IMR-90 (cell line): ENCODE measurements around the gene ZNF397. TPM values are rescaled to one million over a fixed set of nuclear protein-coding genes. Genes with fewer than 3 reads are reported as not detected.
A peak's percentile ranks its signal among the peaks of the same experiment; 100 is the strongest.

ENCODE experiments used
- ATAC-seq: fragments of 200-7000 bp; cut with Tn5 transposase; 2 replicates; pipeline ENCODE4 v1.9.1; 2020; ENCODE audit warnings: low read depth, mild to moderate bottlenecking, moderate library complexity
- BruUV-seq: library from RNA; stranded (reverse); fragments of 400-500 nt; replicated peaks from 2 replicates; lab custom pipeline; 2021; lab: Mats Ljungman, UMichigan
- CTCF ChIA-PET: fragments of 300-600 bp; formaldehyde crosslinking; extraction: SDS; loops from one replicate; lab custom pipeline; 2021; ENCODE audit warnings: antibody characterized with exemption; lab: Yijun Ruan, JAX
- POLR2A ChIA-PET: fragments of 300-600 bp; sonication (Branson Sonifier 250); formaldehyde crosslinking; loops from one replicate; lab custom pipeline; 2022; ENCODE audit warnings: antibody characterized with exemption; ENCODE audit not compliant: unreplicated experiment; lab: Charles Lee
- DNase-seq: peaks from one replicate; pipeline ENCODE4 v3.0.0; 2013
- H2AFZ ChIP-seq: replicated peaks from 2 replicates; pipeline ENCODE3; 2013; ENCODE audit warnings: low read length, mild to moderate bottlenecking; ENCODE audit not compliant: poor library complexity
- H2AK5ac ChIP-seq: 2 replicates; pipeline ENCODE4 v1.6.1; 2013; ENCODE audit warnings: low read depth, low read length, inconsistent platforms
- H2AK9ac ChIP-seq: replicated peaks from 2 replicates; pipeline ENCODE3; 2013; ENCODE audit warnings: mild to moderate bottlenecking, low read depth, low read length, moderate library complexity; ENCODE audit not compliant: poor library complexity
- H2BK120ac ChIP-seq: 2 replicates; pipeline ENCODE4 v1.6.1; 2013; ENCODE audit warnings: low read depth, low read length, inconsistent platforms
- H2BK15ac ChIP-seq: 3 replicates; pipeline ENCODE4 v1.6.1; 2013; ENCODE audit warnings: low read depth, low read length, inconsistent platforms
- H2BK20ac ChIP-seq: 2 replicates; pipeline ENCODE4 v1.6.1; 2013; ENCODE audit warnings: low read depth, mild to moderate bottlenecking, inconsistent platforms, low read length, moderate library complexity
- H2BK5ac ChIP-seq: 2 replicates; pipeline ENCODE4 v1.6.1; 2013; ENCODE audit warnings: mild to moderate bottlenecking, low read depth, low read length, inconsistent platforms; ENCODE audit not compliant: poor library complexity, severe bottlenecking
- H3K14ac ChIP-seq: replicated peaks from 2 replicates; pipeline ENCODE4 v1.6.1; 2013; ENCODE audit warnings: low read depth, low read length, inconsistent platforms
- H3K18ac ChIP-seq: 2 replicates; pipeline ENCODE4 v1.6.1; 2013; ENCODE audit warnings: low read depth, low read length, control low read depth
- H3K23ac ChIP-seq: 2 replicates; pipeline ENCODE4 v1.6.1; 2013; ENCODE audit warnings: low read depth, low read length, inconsistent platforms
- H3K27ac ChIP-seq: 2 replicates; pipeline ENCODE4 v1.5.1; 2013; ENCODE audit warnings: mild to moderate bottlenecking, control low read depth, low read length; ENCODE audit not compliant: insufficient read depth
- H3K27me3 ChIP-seq: 2 replicates; pipeline ENCODE4 v1.6.1; 2013; ENCODE audit warnings: low read length; ENCODE audit not compliant: control insufficient read depth, insufficient read depth
- H3K36me3 ChIP-seq: 2 replicates; pipeline ENCODE4 v1.6.1; 2013; ENCODE audit warnings: low read length, mixed read lengths; ENCODE audit not compliant: control insufficient read depth, insufficient read depth
- H3K4ac ChIP-seq: 2 replicates; pipeline ENCODE4 v1.6.1; 2013; ENCODE audit warnings: low read depth, low read length, inconsistent platforms
- H3K4me1 ChIP-seq: 2 replicates; pipeline ENCODE4 v1.6.1; 2013; ENCODE audit warnings: low read length, mixed read lengths; ENCODE audit not compliant: control insufficient read depth, insufficient read depth
- H3K4me2 ChIP-seq: 2 replicates; pipeline ENCODE4 v1.6.1; 2013; ENCODE audit warnings: low read depth, mild to moderate bottlenecking, control low read depth, low read length, moderate library complexity
- H3K4me3 ChIP-seq: 2 replicates; pipeline ENCODE4 v1.5.1; 2013; ENCODE audit warnings: low read depth, mild to moderate bottlenecking, control low read depth, low read length, moderate library complexity; ENCODE audit not compliant: insufficient read depth
- H3K56ac ChIP-seq: 2 replicates; pipeline ENCODE4 v1.6.1; 2013; ENCODE audit warnings: low read length, inconsistent platforms; ENCODE audit not compliant: insufficient read depth; ENCODE audit errors: extremely low read depth
- H3K79me1 ChIP-seq, 2 experiments: 2 replicates each; pipeline ENCODE4 v1.6.1; 2013; ENCODE audit warnings: low read length in 2 of 2, inconsistent platforms in 1 of 2, low read depth in 1 of 2
- H3K9ac ChIP-seq: 2 replicates; pipeline ENCODE4 v1.6.1; 2013; ENCODE audit warnings: low read depth, low read length, control low read depth
- H3K9me1 ChIP-seq: 2 replicates; pipeline ENCODE4 v1.6.1; 2013; ENCODE audit warnings: low read length, inconsistent platforms; ENCODE audit not compliant: insufficient read depth
- H3K9me3 ChIP-seq: 2 replicates; pipeline ENCODE4 v1.6.1; 2013; ENCODE audit warnings: low read length; ENCODE audit not compliant: control insufficient read depth, insufficient read depth
- H4K20me1 ChIP-seq: 2 replicates; pipeline ENCODE4 v1.6.1; 2013; ENCODE audit warnings: low read length, inconsistent platforms; ENCODE audit not compliant: insufficient read depth
- H4K5ac ChIP-seq: 2 replicates; pipeline ENCODE4 v1.6.1; 2013; ENCODE audit warnings: mild to moderate bottlenecking, low read depth, low read length, control low read depth
- H4K8ac ChIP-seq, 2 experiments: 2 replicates each; pipeline ENCODE4 v1.6.1; 2013; ENCODE audit warnings: low read depth in 2 of 2, low read length in 2 of 2, control low read depth in 1 of 2, inconsistent platforms in 1 of 2
- H4K91ac ChIP-seq: 2 replicates; pipeline ENCODE4 v1.6.1; 2013; ENCODE audit warnings: low read depth, low read length, inconsistent platforms; ENCODE audit not compliant: insufficient read depth
- CHD1 ChIP-seq: IDR thresholded peaks from 2 replicates; pipeline ENCODE4 v1.6.1; 2012; ENCODE audit warnings: low read depth, low read length, improper control_type of control experiment
- FOS ChIP-seq: fragments of 150-350 bp; IDR thresholded peaks from 2 replicates; pipeline ENCODE4 v1.6.1; 2016; ENCODE audit warnings: low read depth, low read length
- MAFK ChIP-seq: IDR thresholded peaks from 2 replicates; pipeline ENCODE4 v1.6.1; 2012; ENCODE audit warnings: low read depth, low read length, improper control_type of control experiment
- MAZ ChIP-seq: IDR thresholded peaks from 2 replicates; pipeline ENCODE4 v1.6.1; 2012; ENCODE audit warnings: low read depth, mild to moderate bottlenecking, low read length, improper control_type of control experiment, moderate library complexity, borderline replicate concordance
- MXI1 ChIP-seq: IDR thresholded peaks from 2 replicates; pipeline ENCODE4 v1.6.1; 2012; ENCODE audit warnings: low read depth, mild to moderate bottlenecking, low read length, moderate library complexity, borderline replicate concordance
- NFE2L2 ChIP-seq: fragments of 150-350 bp; IDR thresholded peaks from 2 replicates; pipeline ENCODE4 v1.6.1; 2016; ENCODE audit warnings: low read depth, mild to moderate bottlenecking, low read length
- POLR2A ChIP-seq: IDR thresholded peaks from 2 replicates; pipeline ENCODE4 v1.6.1; 2012; ENCODE audit warnings: mild to moderate bottlenecking, low read depth, low read length
- RAD21 ChIP-seq: IDR thresholded peaks from 2 replicates; pipeline ENCODE4 v1.6.1; 2012; ENCODE audit warnings: low read length, improper control_type of control experiment
- RFX5 ChIP-seq: IDR thresholded peaks from 2 replicates; pipeline ENCODE4 v1.8.0; 2012; ENCODE audit warnings: low read depth, mild to moderate bottlenecking, low read length, moderate library complexity
- SMC3 ChIP-seq: fragments of 150-350 bp; IDR thresholded peaks from 2 replicates; pipeline ENCODE4 v1.6.1; 2016; ENCODE audit warnings: low read depth, mild to moderate bottlenecking, antibody characterized with exemption, low read length, moderate library complexity
- WGBS, 2 experiments: methylation state at CpG; one replicate each; pipeline versions ENCODE4 v1.1.5 to v1.1.7; 2013; ENCODE audit warnings: missing lambda C conversion rate in 2 of 2; ENCODE audit not compliant: insufficient read length in 1 of 2; ENCODE audit errors: extremely low coverage in 2 of 2; 5-methylcytosine and 5-hydroxymethylcytosine counted together
- dilution Hi-C: fragments of 300-500 bp; cut with HindIII; formaldehyde crosslinking; loops from one replicate; pipeline ENCODE4 v1.14.3; 2018; ENCODE audit warnings: low sequenced_read_pairs; ENCODE audit not compliant: unreplicated experiment
- in situ Hi-C: fragments of 300-500 bp; cut with MboI; formaldehyde crosslinking; loops from 3 replicates; pipeline ENCODE4 v1.14.3; 2019; ENCODE audit warnings: low sequenced_read_pairs, inconsistent platforms, mixed read lengths
- intact Hi-C: fragments of 100-400 bp; cut with micrococcal nuclease; formaldehyde crosslinking; loops from 2 replicates; pipeline ENCODE4 v1.10.0; 2022
- polyA plus RNA-seq, 3 experiments: library from polyadenylated mRNA; depleted of rRNA; stranded (reverse); fragments of >200 nt; gene quantifications; 2 replicates each; pipeline ENCODE4 v1.2.3, GENCODE V29; 2012; ENCODE audit warnings: low replicate concordance in 1 of 3
- total RNA-seq: library from RNA; depleted of rRNA; stranded (reverse); fragments of >200 nt; gene quantifications from 2 replicates; pipeline ENCODE4 v1.2.3, GENCODE V29; 2012
- TF ChIP-seq, protein P1 (sequence below): fragments of 150-350 bp; IDR thresholded peaks from 2 replicates; pipeline ENCODE4 v1.6.1; 2017; ENCODE audit warnings: mild to moderate bottlenecking, antibody characterized with exemption, low read length, low read depth
- TF ChIP-seq, protein P2 (sequence below): fragments of 150-350 bp; IDR thresholded peaks from 2 replicates; pipeline ENCODE4 v1.6.1; 2016; ENCODE audit warnings: low read depth, mild to moderate bottlenecking, low read length, moderate library complexity, borderline replicate concordance

ZNF397 gene
- total and polyA plus RNA-seq, 2 of the 4 experiments (the other 2 are of a cell fraction): 5.5 to 9.9 TPM

DNA sequence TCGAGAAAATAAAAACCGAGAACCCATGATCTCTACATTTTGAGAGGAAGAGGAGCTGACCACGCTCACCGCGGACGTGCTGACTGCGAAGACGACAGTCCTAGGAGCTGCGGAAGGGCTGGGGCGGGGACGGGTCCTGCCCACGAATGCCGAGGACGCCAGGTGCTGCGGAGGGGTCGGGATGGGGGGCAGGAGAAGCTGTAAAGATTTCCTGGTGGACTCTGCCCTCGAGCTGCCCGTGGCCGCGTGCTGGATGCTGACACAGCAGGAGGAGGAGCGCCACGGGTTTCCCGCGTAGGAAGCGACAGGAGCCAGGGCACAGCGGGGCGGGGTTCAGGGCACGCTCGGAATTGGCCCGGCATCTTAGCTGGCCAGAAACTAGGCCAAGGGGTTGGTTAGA, 27.0 kb downstream of the ZNF397 start:
- Histone ChIP-seq H3K36me3 (peaks cover 19% of the 10 kb centered on the region), H3K23ac (no peak overlapping the region), H3K27me3 (no peaks in the 10 kb centered on the region), H2BK120ac (no peak overlapping the region), H2BK20ac (no peak overlapping the region), H3K4ac (no peak overlapping the region), H2AK9ac (no peak overlapping the region), H4K91ac (no peak overlapping the region), H3K79me1 (peaks cover 6 to 8% of the 10 kb centered on the region in 2 experiments; a peak in 2 of 4 replicates), H3K14ac (no peak overlapping the region), H4K5ac (no peak overlapping the region), H3K9ac (no peak overlapping the region), H2AFZ (peak overlapping the region; percentile 18), H4K8ac (no peak overlapping the region), H4K20me1 (no peaks in the 10 kb centered on the region), H2AK5ac (no peak overlapping the region), H3K4me3 (no peak overlapping the region), H3K18ac (no peak overlapping the region), H2BK5ac (no peak overlapping the region), H3K9me3 (peaks cover 23% of the 10 kb centered on the region), H3K4me1 (no peaks in the 10 kb centered on the region), H3K4me2 (no peak overlapping the region), H3K56ac (no peak overlapping the region), H3K27ac (no peak overlapping the region), H3K9me1 (no peaks in the 10 kb centered on the region), H2BK15ac (no peak overlapping the region)
- dilution Hi-C loops (no loop called here), intact Hi-C loops (no loop called here), in situ Hi-C loops (no loop called here)
- DNase-seq: no peak
- no peak for ATAC-seq
- ChIA-PET POLR2A (no interaction called here), CTCF (no interaction called here)
- whole genome bisulfite sequencing, 2 experiments: 75% methylated on average over 12 of the region's 30 CpGs; no CpG with 5 or more reads in 1 of the 2 experiments
- no TSS peak for BruUV-seq
- no peak for TF ChIP-seq MXI1
- no peak for TF ChIP-seq NFE2L2
- TF ChIP-seq FOS: no peak
- TF ChIP-seq RFX5: no peak
- TF ChIP-seq POLR2A: no peak
- no peak for TF ChIP-seq CHD1
- TF ChIP-seq RAD21: no peak
- TF ChIP-seq, protein P1, sequence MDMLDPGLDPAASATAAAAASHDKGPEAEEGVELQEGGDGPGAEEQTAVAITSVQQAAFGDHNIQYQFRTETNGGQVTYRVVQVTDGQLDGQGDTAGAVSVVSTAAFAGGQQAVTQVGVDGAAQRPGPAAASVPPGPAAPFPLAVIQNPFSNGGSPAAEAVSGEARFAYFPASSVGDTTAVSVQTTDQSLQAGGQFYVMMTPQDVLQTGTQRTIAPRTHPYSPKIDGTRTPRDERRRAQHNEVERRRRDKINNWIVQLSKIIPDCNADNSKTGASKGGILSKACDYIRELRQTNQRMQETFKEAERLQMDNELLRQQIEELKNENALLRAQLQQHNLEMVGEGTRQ: no peak
- TF ChIP-seq SMC3: no peak
- TF ChIP-seq MAZ: no peak
- no peak for TF ChIP-seq MAFK
- TF ChIP-seq, protein P2, sequence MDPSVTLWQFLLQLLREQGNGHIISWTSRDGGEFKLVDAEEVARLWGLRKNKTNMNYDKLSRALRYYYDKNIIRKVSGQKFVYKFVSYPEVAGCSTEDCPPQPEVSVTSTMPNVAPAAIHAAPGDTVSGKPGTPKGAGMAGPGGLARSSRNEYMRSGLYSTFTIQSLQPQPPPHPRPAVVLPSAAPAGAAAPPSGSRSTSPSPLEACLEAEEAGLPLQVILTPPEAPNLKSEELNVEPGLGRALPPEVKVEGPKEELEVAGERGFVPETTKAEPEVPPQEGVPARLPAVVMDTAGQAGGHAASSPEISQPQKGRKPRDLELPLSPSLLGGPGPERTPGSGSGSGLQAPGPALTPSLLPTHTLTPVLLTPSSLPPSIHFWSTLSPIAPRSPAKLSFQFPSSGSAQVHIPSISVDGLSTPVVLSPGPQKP: no peak
